K562 (cell line): Measurements from ENCODE around the gene DOK3. TPM values are rescaled to one million over a fixed set of nuclear protein-coding genes. Genes with fewer than 3 reads are reported as not detected.
A peak's percentile ranks its signal among the peaks of the same experiment; 100 is the strongest.

Experiments used
- ATAC-seq: fragments of 200-7000 bp; cut with Tn5 transposase; 3 replicates; pipeline ENCODE4 v1.9.1; 2020; ENCODE audit warnings: moderate library complexity
- BruUV-seq: library from RNA; stranded (reverse); fragments of 400-500 nt; replicated peaks from 2 replicates; lab custom pipeline; 2021; lab: Mats Ljungman, UMichigan
- CTCF ChIA-PET: fragments of 300-600 bp; formaldehyde crosslinking; extraction: SDS; loops from one replicate; lab custom pipeline; 2021; ENCODE audit warnings: low intra/inter-chr PET ratio; lab: Yijun Ruan, JAX
- POLR2A ChIA-PET: fragments of 300-600, 350-650 bp; sonication (Branson Sonifier 250); formaldehyde crosslinking; extraction: SDS; loops from one replicate; lab custom pipeline; 2021; ENCODE audit warnings: antibody characterized with exemption, inconsistent platforms; lab: Yijun Ruan, JAX
- DNase-seq, 4 experiments: peaks; one replicate each; pipeline versions ENCODE4 v3.0.0 to v3.0.0-alpha.2; 2011 to 2018; ENCODE audit warnings: low spot score in 3 of 4, mixed read lengths in 3 of 4; ENCODE audit errors: extremely low read depth in 1 of 4
- FAIRE-seq: peaks from 2 replicates; lab custom pipeline; 2011; peaks lifted over from hg19 to GRCh38; lab: Jason Lieb, UNC
- H2AFZ ChIP-seq: 2 replicates; pipeline ENCODE4 v1.6.0; 2011; ENCODE audit warnings: low read depth, low read length, control low read depth, inconsistent platforms
- H3K27ac ChIP-seq: fragments of 200-600 bp; 3 replicates; pipeline ENCODE4 v1.8.0; 2011; ENCODE audit warnings: low read depth, mild to moderate bottlenecking, control low read depth, inconsistent platforms, low read length, moderate library complexity, mixed read lengths; ENCODE audit errors: extremely low read depth
- H3K27me3 ChIP-seq, 2 experiments: fragments of 300-600 bp in 1 of 2; 2 replicates in 1 of 2; 3 replicates in 1 of 2; pipeline versions ENCODE4 v1.6.0 to v1.8.0; 2011; ENCODE audit warnings: inconsistent platforms in 2 of 2, low read length in 2 of 2, mild to moderate bottlenecking in 1 of 2, mixed read lengths in 1 of 2, moderate library complexity in 1 of 2; ENCODE audit not compliant: control insufficient read depth in 2 of 2, insufficient read depth in 2 of 2
- H3K36me3 ChIP-seq: fragments of 300-600 bp; 3 replicates; pipeline ENCODE4 v1.8.0; 2011; ENCODE audit warnings: mild to moderate bottlenecking, low read length, inconsistent platforms; ENCODE audit not compliant: control insufficient read depth, insufficient read depth
- H3K4me1 ChIP-seq, 2 experiments: fragments of 200-600 bp in 1 of 2; replicated peaks in 1 of 2; 2 replicates in 1 of 2; 3 replicates in 1 of 2; pipeline versions ENCODE4 v1.5.1 to v1.8.0; 2011; ENCODE audit warnings: inconsistent platforms in 2 of 2, low read length in 2 of 2, mild to moderate bottlenecking in 1 of 2, mixed read lengths in 1 of 2, moderate library complexity in 1 of 2; ENCODE audit not compliant: control insufficient read depth in 2 of 2, insufficient read depth in 2 of 2
- H3K4me2 ChIP-seq: 2 replicates; pipeline ENCODE4 v1.6.1; 2011; ENCODE audit warnings: low read length, control low read depth, inconsistent platforms, mixed read lengths; ENCODE audit not compliant: insufficient read depth
- H3K4me3 ChIP-seq: fragments of 200-600 bp; sonication (generic), shearing (Covaris generic); 2 replicates; pipeline ENCODE4 v1.5.1; 2016; ENCODE audit warnings: control low read depth, inconsistent platforms
- H3K79me2 ChIP-seq: fragments of 200-600 bp; 3 replicates; pipeline ENCODE4 v1.8.0; 2011; ENCODE audit warnings: low read length, inconsistent platforms; ENCODE audit not compliant: control insufficient read depth, insufficient read depth
- H3K9ac ChIP-seq, 2 experiments: 2 replicates each; pipeline versions ENCODE4 v1.6.0 to v1.6.1; 2011; ENCODE audit warnings: low read depth in 2 of 2, low read length in 2 of 2, control low read depth in 1 of 2, inconsistent platforms in 1 of 2, mild to moderate bottlenecking in 1 of 2, mixed read lengths in 1 of 2; ENCODE audit not compliant: insufficient read depth in 1 of 2
- H3K9me1 ChIP-seq: one replicate; pipeline ENCODE4 v1.6.0; 2011; ENCODE audit warnings: inconsistent platforms, mild to moderate bottlenecking, low read length, moderate library complexity; ENCODE audit not compliant: control insufficient read depth, insufficient read depth
- H3K9me3 ChIP-seq: replicated peaks from 2 replicates; pipeline ENCODE4 v1.5.1; 2011; ENCODE audit warnings: low read depth, low read length, inconsistent platforms; ENCODE audit not compliant: control insufficient read depth, insufficient read depth
- H4K20me1 ChIP-seq: replicated peaks from 2 replicates; pipeline ENCODE4 v1.6.1; 2011; ENCODE audit warnings: low read length, inconsistent platforms, mixed read lengths; ENCODE audit not compliant: control insufficient read depth, insufficient read depth
- ELF4 ChIP-seq: fragments of 450-650 bp; formaldehyde crosslinking; IDR thresholded peaks from 2 replicates; pipeline ENCODE4 v1.4.0; 2022; ENCODE audit warnings: missing genetic modification characterization
- EZH2 ChIP-seq: IDR thresholded peaks from 2 replicates; pipeline ENCODE4 v1.6.1; 2012; ENCODE audit warnings: low read depth, mild to moderate bottlenecking, inconsistent platforms, low read length, borderline replicate concordance
- HOXB6 ChIP-seq: fragments of 250-450 bp; sonication (Bioruptor Pico); IDR thresholded peaks from 2 replicates; pipeline ENCODE4 v1.5.1; 2022; ENCODE audit warnings: mild to moderate bottlenecking, borderline replicate concordance
- KAT7 ChIP-seq: sonication (generic); formaldehyde crosslinking; IDR thresholded peaks from 2 replicates; pipeline ENCODE4 v1.8.0; 2022; ENCODE audit warnings: missing genetic modification reagents, mild to moderate bottlenecking, borderline replicate concordance
- MCM2 ChIP-seq: fragments of 450-650 bp; IDR thresholded peaks from 2 replicates; pipeline ENCODE4 v1.6.1; 2017; ENCODE audit warnings: low read depth, mild to moderate bottlenecking
- MED1 ChIP-seq: sonication (generic); formaldehyde crosslinking; IDR thresholded peaks from 2 replicates; pipeline ENCODE4 v1.8.1; 2023; ENCODE audit warnings: missing genetic modification reagents, borderline replicate concordance
- NR1H2 ChIP-seq: sonication (generic); formaldehyde crosslinking; IDR thresholded peaks from 2 replicates; pipeline ENCODE4 v1.4.0; 2020; ENCODE audit warnings: mild to moderate bottlenecking, missing genetic modification reagents
- PCBP2 ChIP-seq: fragments of 200-400 bp; formaldehyde crosslinking; IDR thresholded peaks from 2 replicates; pipeline ENCODE4 v1.6.1; 2018; ENCODE audit warnings: low read length, low read depth, mild to moderate bottlenecking, moderate library complexity; ENCODE audit not compliant: poor library complexity, severe bottlenecking
- PHB2 ChIP-seq: fragments of 450-650 bp; IDR thresholded peaks from 2 replicates; pipeline ENCODE4 v1.6.1; 2017; ENCODE audit warnings: low read depth
- RBBP5 ChIP-seq: fragments of 200-600 bp; sonication (generic); IDR thresholded peaks from 2 replicates; pipeline ENCODE4 v1.6.1; 2012; ENCODE audit warnings: borderline replicate concordance, mild to moderate bottlenecking, low read length, control low read depth, inconsistent platforms; ENCODE audit not compliant: insufficient read depth, poor library complexity, severe bottlenecking
- RBM15 ChIP-seq: fragments of 200-400 bp; formaldehyde crosslinking; IDR thresholded peaks from 2 replicates; pipeline ENCODE4 v1.6.1; 2018; ENCODE audit warnings: mild to moderate bottlenecking, low read length, moderate library complexity; ENCODE audit not compliant: insufficient read depth
- RUNX1 ChIP-seq: sonication (generic); IDR thresholded peaks from 2 replicates; pipeline ENCODE4 v1.6.1; 2016; ENCODE audit warnings: antibody characterized with exemption, low read depth
- TAF7 ChIP-seq: fragments of 450-650 bp; IDR thresholded peaks from 2 replicates; pipeline ENCODE4 v1.6.1; 2016; ENCODE audit warnings: missing genetic modification characterization, missing compliant biosample characterization
- ZC3H4 ChIP-seq: sonication (generic); formaldehyde crosslinking; IDR thresholded peaks from 2 replicates; pipeline ENCODE4 v1.9.0; 2021; ENCODE audit warnings: missing genetic modification reagents, borderline replicate concordance
- ZNF589 ChIP-seq: fragments of 200-800 bp; sonication (Bioruptor generic); IDR thresholded peaks from 2 replicates; pipeline ENCODE4 v1.6.1; 2016; ENCODE audit warnings: low read depth, missing genetic modification characterization, missing compliant biosample characterization
- WGBS: fragments of 100-300 bp; shearing (Covaris generic); methylation state at CpG from one replicate; pipeline ENCODE4 v1.1.6; 2016; ENCODE audit warnings: low coverage, mixed read lengths; ENCODE audit not compliant: insufficient coverage; ENCODE audit errors: missing lambda C conversion rate; 5-methylcytosine and 5-hydroxymethylcytosine counted together
- in situ Hi-C: fragments of 300-500 bp; cut with MboI; formaldehyde crosslinking; loops from 4 replicates; pipeline ENCODE4 v1.15.0; 2018; ENCODE audit warnings: inconsistent platforms, mixed read lengths
- intact Hi-C: fragments of 100-400 bp; cut with micrococcal nuclease; formaldehyde crosslinking; loops from 2 replicates; pipeline ENCODE4 v1.14.2; 2022
- polyA plus RNA-seq, 8 experiments: library from polyadenylated mRNA; depleted of rRNA in 4 of 8; stranded (reverse) in 5 of 8; unstranded in 3 of 8; fragments of >200 nt; fragmentation: Nextera tagmentation in 2 of 8; fragmentation: Illumina TruSeq in 1 of 8; extraction: Ambion mirVana in 2 of 8; extraction: Trizol in 1 of 8; gene quantifications; 2 replicates each; pipeline versions ENCODE4 v1.2.1 to v1.2.3, GENCODE V29; 2011 to 2014; ENCODE audit warnings: inconsistent platforms in 1 of 8, missing spikeins in 1 of 8
- total RNA-seq, 7 experiments: library from RNA; depleted of rRNA in 6 of 7; stranded (reverse); fragments of >200 nt in 6 of 7; fragmentation: Illumina TruSeq in 2 of 7; extraction: Trizol in 2 of 7; gene quantifications; 2 replicates each; pipeline versions ENCODE4 v1.2.1 to v1.2.3, GENCODE V29; 2011 to 2021; ENCODE audit warnings: low replicate concordance in 1 of 7
- TF ChIP-seq, protein P1 (sequence below): fragments of 450-650 bp; conservative IDR thresholded peaks from 2 replicates; pipeline ENCODE4 v1.6.1; 2016; ENCODE audit warnings: missing genetic modification characterization, low read depth, mild to moderate bottlenecking, control low read depth, missing compliant biosample characterization
- TF ChIP-seq, protein P2 (sequence below): fragments of 250-450 bp; sonication (Bioruptor Pico); IDR thresholded peaks from 2 replicates; pipeline ENCODE4 v1.8.0; 2021; ENCODE audit warnings: moderate library complexity, mild to moderate bottlenecking, inconsistent platforms
- TF ChIP-seq, protein P3 (sequence below): fragments of 250-450 bp; sonication (Bioruptor Pico); IDR thresholded peaks from 2 replicates; pipeline ENCODE4 v1.4.0; 2020; ENCODE audit warnings: mild to moderate bottlenecking, moderate library complexity

The DOK3 gene
- total and polyA plus RNA-seq, 9 of the 15 experiments (the other 6 are each of a cell fraction or from before 2014, with no cell fraction given) = 1.3 to 23.0 (median 8.0) TPM

DNA sequence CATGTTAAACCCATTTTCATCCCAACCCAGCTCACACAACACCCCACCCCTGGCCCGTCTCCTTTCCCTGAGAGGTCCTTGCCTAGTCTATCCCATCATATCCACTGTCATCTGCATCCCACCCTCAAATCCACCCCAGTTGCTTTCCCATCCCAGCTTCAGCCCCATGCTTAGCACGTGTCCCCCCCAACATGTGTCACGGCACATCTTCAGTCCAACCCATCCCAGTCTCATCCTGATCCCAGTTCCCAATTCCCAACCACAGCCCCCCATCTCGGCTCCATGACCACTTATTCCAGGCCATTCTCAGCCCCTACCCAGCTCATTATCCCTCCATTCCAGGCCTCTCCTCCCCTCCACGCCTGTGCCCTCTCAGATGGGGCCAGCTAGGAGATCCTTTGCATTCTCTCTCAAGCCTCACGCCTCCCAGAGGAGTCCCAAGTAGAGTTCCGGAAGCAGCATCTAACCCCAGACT is 35.6 kb downstream of the DOK3 start:
- H3K4me3 ChIP-seq = no peak overlapping the region
- H2AFZ ChIP-seq = peak overlapping the region; percentile 78
- DNase-seq = no peak
- peak overlapping the region; percentile 24; the same call in 1 of the 3 replicates for H3K27ac ChIP-seq
- H3K9ac ChIP-seq = peak overlapping the region; percentile 42 to 70; a peak in 2 of 4 replicates
- H3K4me2 ChIP-seq = peak overlapping the region; percentile 30
- ChIA-PET CTCF (interaction anchor here (0.7 kb wide), 1 partner anchor 114 kb away, joined by 3 read pairs; no protein-coding TSS in a partner anchor), POLR2A (interaction anchor here (0.7 to 1.7 kb wide), 5 partner anchors 11 to 26 kb away, joined by 3 to 10 read pairs (median 4); no protein-coding TSS in a partner anchor)
- H3K27me3 ChIP-seq = no peaks in the 10 kb centered on the region
- whole genome bisulfite sequencing = 38% methylated on average over 7 of the region's 7 CpGs
- no peaks in the 10 kb centered on the region for H3K9me3 ChIP-seq
- peaks cover 16% of the 10 kb centered on the region; the same call in 1 of the 3 replicates for H3K36me3 ChIP-seq
- in situ Hi-C loops = no loop called here
- H3K4me1 ChIP-seq = peaks cover 25 to 67% of the 10 kb centered on the region in 2 experiments
- no peak for ATAC-seq
- H3K9me1 ChIP-seq = no peaks in the 10 kb centered on the region
- BruUV-seq = no TSS peak
- intact Hi-C loops = no loop called here
- no peaks in the 10 kb centered on the region; the same call in 1 of the 2 replicates for H4K20me1 ChIP-seq
- no peak for FAIRE-seq
- H3K79me2 ChIP-seq = peaks cover 36% of the 10 kb centered on the region
- TF ChIP-seq, protein P1, sequence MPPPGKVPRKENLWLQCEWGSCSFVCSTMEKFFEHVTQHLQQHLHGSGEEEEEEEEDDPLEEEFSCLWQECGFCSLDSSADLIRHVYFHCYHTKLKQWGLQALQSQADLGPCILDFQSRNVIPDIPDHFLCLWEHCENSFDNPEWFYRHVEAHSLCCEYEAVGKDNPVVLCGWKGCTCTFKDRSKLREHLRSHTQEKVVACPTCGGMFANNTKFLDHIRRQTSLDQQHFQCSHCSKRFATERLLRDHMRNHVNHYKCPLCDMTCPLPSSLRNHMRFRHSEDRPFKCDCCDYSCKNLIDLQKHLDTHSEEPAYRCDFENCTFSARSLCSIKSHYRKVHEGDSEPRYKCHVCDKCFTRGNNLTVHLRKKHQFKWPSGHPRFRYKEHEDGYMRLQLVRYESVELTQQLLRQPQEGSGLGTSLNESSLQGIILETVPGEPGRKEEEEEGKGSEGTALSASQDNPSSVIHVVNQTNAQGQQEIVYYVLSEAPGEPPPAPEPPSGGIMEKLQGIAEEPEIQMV = no peak
- TF ChIP-seq, protein P2, sequence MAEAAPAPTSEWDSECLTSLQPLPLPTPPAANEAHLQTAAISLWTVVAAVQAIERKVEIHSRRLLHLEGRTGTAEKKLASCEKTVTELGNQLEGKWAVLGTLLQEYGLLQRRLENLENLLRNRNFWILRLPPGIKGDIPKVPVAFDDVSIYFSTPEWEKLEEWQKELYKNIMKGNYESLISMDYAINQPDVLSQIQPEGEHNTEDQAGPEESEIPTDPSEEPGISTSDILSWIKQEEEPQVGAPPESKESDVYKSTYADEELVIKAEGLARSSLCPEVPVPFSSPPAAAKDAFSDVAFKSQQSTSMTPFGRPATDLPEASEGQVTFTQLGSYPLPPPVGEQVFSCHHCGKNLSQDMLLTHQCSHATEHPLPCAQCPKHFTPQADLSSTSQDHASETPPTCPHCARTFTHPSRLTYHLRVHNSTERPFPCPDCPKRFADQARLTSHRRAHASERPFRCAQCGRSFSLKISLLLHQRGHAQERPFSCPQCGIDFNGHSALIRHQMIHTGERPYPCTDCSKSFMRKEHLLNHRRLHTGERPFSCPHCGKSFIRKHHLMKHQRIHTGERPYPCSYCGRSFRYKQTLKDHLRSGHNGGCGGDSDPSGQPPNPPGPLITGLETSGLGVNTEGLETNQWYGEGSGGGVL (CRISPR knock-in tag) = no peak
- TF ChIP-seq ZC3H4 (CRISPR knock-in tag) = no peak
- TF ChIP-seq HOXB6 (CRISPR knock-in tag) = no peak
- TF ChIP-seq PHB2 = 0 out of 2 replicates have a peak, but pooled peaks have one; percentile 22
- 0 out of 2 replicates have a peak, but pooled peaks have one; percentile 16 for TF ChIP-seq ELF4 (CRISPR knock-in tag)
- TF ChIP-seq ZNF589 (CRISPR knock-in tag) = no peak
- no peak for TF ChIP-seq RBM15
- TF ChIP-seq, protein P3, sequence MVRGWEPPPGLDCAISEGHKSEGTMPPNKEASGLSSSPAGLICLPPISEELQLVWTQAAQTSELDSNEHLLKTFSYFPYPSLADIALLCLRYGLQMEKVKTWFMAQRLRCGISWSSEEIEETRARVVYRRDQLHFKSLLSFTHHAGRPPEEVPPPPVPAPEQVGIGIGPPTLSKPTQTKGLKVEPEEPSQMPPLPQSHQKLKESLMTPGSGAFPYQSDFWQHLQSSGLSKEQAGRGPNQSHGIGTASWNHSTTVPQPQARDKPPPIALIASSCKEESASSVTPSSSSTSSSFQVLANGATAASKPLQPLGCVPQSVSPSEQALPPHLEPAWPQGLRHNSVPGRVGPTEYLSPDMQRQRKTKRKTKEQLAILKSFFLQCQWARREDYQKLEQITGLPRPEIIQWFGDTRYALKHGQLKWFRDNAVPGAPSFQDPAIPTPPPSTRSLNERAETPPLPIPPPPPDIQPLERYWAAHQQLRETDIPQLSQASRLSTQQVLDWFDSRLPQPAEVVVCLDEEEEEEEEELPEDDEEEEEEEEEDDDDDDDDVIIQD (CRISPR knock-in tag) = no peak
- TF ChIP-seq TAF7 = no peak
- TF ChIP-seq MCM2 = no peak
- no peak for TF ChIP-seq MED1
- no peak for TF ChIP-seq EZH2
- no peak for TF ChIP-seq NR1H2 (CRISPR knock-in tag)
- TF ChIP-seq RUNX1 = no peak
- TF ChIP-seq KAT7 = no peak
- TF ChIP-seq RBBP5 = peak; percentile 28
- no peak for TF ChIP-seq PCBP2
